H1 (cell line): ENCODE measurements around the gene PAAF1. TPM values are rescaled to one million over a fixed set of nuclear protein-coding genes. Genes with fewer than 3 reads are reported as not detected.

Source experiments
- CTCF ChIA-PET: fragments of 300-600 bp; sonication (Branson Sonifier 250); formaldehyde crosslinking; loops from one replicate; lab custom pipeline; 2021; ENCODE audit not compliant: partially characterized antibody; lab: Charles Lee
- POLR2A ChIA-PET: fragments of 300-600 bp; sonication (Branson Sonifier 250); formaldehyde crosslinking; loops from one replicate; lab custom pipeline; 2021; ENCODE audit warnings: inconsistent platforms; ENCODE audit not compliant: partially characterized antibody; lab: Charles Lee
- DNase-seq, 2 experiments: peaks; one replicate each; pipeline versions ENCODE4 v3.0.0 to v3.0.0-alpha.2; 2010 to 2022; ENCODE audit warnings: low spot score in 2 of 2, low read depth in 1 of 2, mixed read lengths in 1 of 2
- FAIRE-seq: peaks from 2 replicates; lab custom pipeline; 2011; peaks lifted over from hg19 to GRCh38; lab: Jason Lieb, UNC
- H2AFZ ChIP-seq: 2 replicates; pipeline ENCODE4 v1.8.1; 2012; ENCODE audit warnings: low read length, inconsistent platforms
- H2AK5ac ChIP-seq: 2 replicates; pipeline ENCODE4 v1.6.1; 2013; ENCODE audit warnings: low read depth, low read length
- H2BK120ac ChIP-seq: replicated peaks from 2 replicates; pipeline ENCODE3; 2013; ENCODE audit warnings: low read depth, low read length, inconsistent platforms
- H2BK12ac ChIP-seq: 2 replicates; pipeline ENCODE4 v1.6.1; 2013; ENCODE audit warnings: low read depth, low read length
- H2BK15ac ChIP-seq: 2 replicates; pipeline ENCODE4 v1.6.1; 2013; ENCODE audit warnings: low read length
- H2BK20ac ChIP-seq: 2 replicates; pipeline ENCODE4 v1.6.1; 2013; ENCODE audit warnings: low read length
- H2BK5ac ChIP-seq: 2 replicates; pipeline ENCODE4 v1.6.1; 2013; ENCODE audit warnings: low read depth, low read length
- H3K14ac ChIP-seq: 2 replicates; pipeline ENCODE4 v1.6.1; 2013; ENCODE audit warnings: inconsistent platforms; ENCODE audit not compliant: insufficient read length
- H3K18ac ChIP-seq: 2 replicates; pipeline ENCODE4 v1.6.1; 2013; ENCODE audit warnings: low read length; ENCODE audit errors: extremely low read depth
- H3K23ac ChIP-seq: 2 replicates; pipeline ENCODE4 v1.6.1; 2013; ENCODE audit warnings: inconsistent platforms; ENCODE audit not compliant: insufficient read length
- H3K23me2 ChIP-seq: 2 replicates; pipeline ENCODE4 v1.6.1; 2013; ENCODE audit warnings: low read depth, low read length
- H3K27ac ChIP-seq: 2 replicates; pipeline ENCODE4 v1.6.1; 2011; ENCODE audit warnings: low read depth, low read length, inconsistent platforms
- H3K27me3 ChIP-seq, 4 experiments: replicated peaks in 1 of 4; 1 replicate in 1 of 4; 2 replicates in 3 of 4; pipeline versions ENCODE4 v1.6.1 to v1.8.1; 2011 to 2013; ENCODE audit warnings: low read length in 3 of 4, mild to moderate bottlenecking in 3 of 4, inconsistent platforms in 2 of 4, mixed read lengths in 2 of 4, moderate library complexity in 1 of 4; ENCODE audit not compliant: control insufficient read depth in 3 of 4, insufficient read depth in 3 of 4; ENCODE audit errors: extremely low read depth in 1 of 4
- H3K36me3 ChIP-seq, 4 experiments: 2 replicates each; pipeline versions ENCODE4 v1.6.1 to v1.8.1; 2011 to 2013; ENCODE audit warnings: mild to moderate bottlenecking in 4 of 4, low read length in 3 of 4, moderate library complexity in 2 of 4, control low read depth in 1 of 4, inconsistent platforms in 1 of 4; ENCODE audit not compliant: insufficient read depth in 4 of 4, control insufficient read depth in 2 of 4
- H3K4ac ChIP-seq: replicated peaks from 2 replicates; pipeline ENCODE3; 2013; ENCODE audit warnings: low read length, low read depth, mixed read lengths, inconsistent platforms; ENCODE audit not compliant: insufficient read length
- H3K4me1 ChIP-seq, 4 experiments: replicated peaks in 1 of 4; 1 replicate in 1 of 4; 2 replicates in 3 of 4; pipeline versions ENCODE4 v1.6.1 to v1.8.1; 2011 to 2013; ENCODE audit warnings: low read length in 3 of 4, inconsistent platforms in 2 of 4, mixed read lengths in 1 of 4; ENCODE audit not compliant: insufficient read depth in 4 of 4, control insufficient read depth in 3 of 4
- H3K4me2 ChIP-seq, 2 experiments: 2 replicates each; pipeline versions ENCODE4 v1.6.1 to v1.8.1; 2011 to 2013; ENCODE audit warnings: low read depth in 2 of 2, low read length in 2 of 2, control low read depth in 1 of 2, inconsistent platforms in 1 of 2, mild to moderate bottlenecking in 1 of 2; ENCODE audit not compliant: insufficient read depth in 1 of 2
- H3K4me3 ChIP-seq, 4 experiments: fragments of 200-600, 300-600 bp in 1 of 4; sonication (generic), shearing (Covaris generic), sonication (Bioruptor Twin) in 1 of 4; 2 replicates each; pipeline versions ENCODE4 v1.5.1 to v1.8.1; 2011 to 2016; ENCODE audit warnings: low read length in 4 of 4, low read depth in 3 of 4, control low read depth in 2 of 4, inconsistent platforms in 2 of 4, mild to moderate bottlenecking in 2 of 4, mixed read lengths in 1 of 4, moderate library complexity in 1 of 4; ENCODE audit not compliant: insufficient read depth in 2 of 4; ENCODE audit errors: extremely low read depth in 1 of 4
- H3K56ac ChIP-seq: replicated peaks from 2 replicates; pipeline ENCODE3; 2013; ENCODE audit warnings: low read depth, mild to moderate bottlenecking, mixed read lengths, low read length, inconsistent platforms; ENCODE audit not compliant: insufficient read length
- H3K79me1 ChIP-seq: 2 replicates; pipeline ENCODE4 v1.6.1; 2013; ENCODE audit warnings: low read depth, low read length, control low read depth
- H3K79me2 ChIP-seq, 2 experiments: 2 replicates each; pipeline versions ENCODE4 v1.6.1 to v1.8.1; 2012 to 2013; ENCODE audit warnings: low read length in 2 of 2, mild to moderate bottlenecking in 2 of 2, inconsistent platforms in 1 of 2; ENCODE audit not compliant: insufficient read depth in 2 of 2, control insufficient read depth in 1 of 2
- H3K9ac ChIP-seq, 4 experiments: replicated peaks in 1 of 4; 1 replicate in 1 of 4; 2 replicates in 3 of 4; pipeline versions ENCODE4 v1.6.1 to v1.8.1; 2011 to 2013; ENCODE audit warnings: low read depth in 3 of 4, low read length in 3 of 4, control low read depth in 2 of 4, mild to moderate bottlenecking in 2 of 4, moderate library complexity in 2 of 4, inconsistent platforms in 1 of 4; ENCODE audit errors: extremely low read depth in 1 of 4
- H3K9me3 ChIP-seq, 2 experiments: 2 replicates each; pipeline versions ENCODE4 v1.6.1 to v1.8.1; 2012 to 2013; ENCODE audit warnings: mild to moderate bottlenecking in 2 of 2, moderate library complexity in 2 of 2, control low read depth in 1 of 2, inconsistent platforms in 1 of 2, low read depth in 1 of 2, low read length in 1 of 2, mixed read lengths in 1 of 2; ENCODE audit not compliant: insufficient read depth in 2 of 2
- H4K20me1 ChIP-seq, 2 experiments: replicated peaks in 1 of 2; 2 replicates each; pipeline versions ENCODE3 to v1.8.1; 2011 to 2013; ENCODE audit warnings: inconsistent platforms in 2 of 2, low read length in 2 of 2, mild to moderate bottlenecking in 1 of 2; ENCODE audit not compliant: insufficient read depth in 2 of 2, control insufficient read depth in 1 of 2
- H4K5ac ChIP-seq: 2 replicates; pipeline ENCODE4 v1.6.1; 2013; ENCODE audit warnings: low read length, low read depth, mixed read lengths, inconsistent platforms; ENCODE audit not compliant: insufficient read length
- H4K8ac ChIP-seq: 2 replicates; pipeline ENCODE4 v1.8.0; 2013; ENCODE audit warnings: mild to moderate bottlenecking, moderate library complexity, low read length, inconsistent platforms; ENCODE audit not compliant: insufficient read depth; ENCODE audit errors: extremely low read depth
- H4K91ac ChIP-seq: replicated peaks from 2 replicates; pipeline ENCODE3; 2013; ENCODE audit warnings: low read length, mixed read lengths, inconsistent platforms; ENCODE audit not compliant: insufficient read length
- CHD1 ChIP-seq: IDR thresholded peaks from 2 replicates; pipeline ENCODE4 v1.6.1; 2012; ENCODE audit warnings: low read depth, low read length, improper control_type of control experiment
- GABPA ChIP-seq: IDR thresholded peaks from 2 replicates; pipeline ENCODE4 v1.6.1; 2011; ENCODE audit warnings: mild to moderate bottlenecking, low read length, moderate library complexity, borderline replicate concordance; ENCODE audit not compliant: insufficient read depth
- JUN ChIP-seq: IDR thresholded peaks from 2 replicates; pipeline ENCODE4 v1.6.1; 2011; ENCODE audit warnings: low read depth, mild to moderate bottlenecking, improper control_type of control experiment, low read length
- WGBS, 2 experiments: shearing (Covaris generic) in 1 of 2; methylation state at CpG; one replicate each; pipeline versions ENCODE4 v1.1.6 to v1.1.7; 2013 to 2015; ENCODE audit warnings: low lambda C conversion rate in 2 of 2, mixed read lengths in 2 of 2, inconsistent platforms in 1 of 2, low coverage in 1 of 2, missing lambda C conversion rate in 1 of 2; ENCODE audit not compliant: insufficient replicate concordance in 2 of 2, insufficient coverage in 1 of 2, insufficient read length in 1 of 2; ENCODE audit errors: extremely low coverage in 1 of 2, missing lambda C conversion rate in 1 of 2; 5-methylcytosine and 5-hydroxymethylcytosine counted together
- polyA plus RNA-seq, 7 experiments: library from polyadenylated mRNA; depleted of rRNA in 3 of 7; stranded (reverse) in 5 of 7; unstranded in 2 of 7; fragments of >200 nt in 5 of 7; fragments of 200-250 nt in 2 of 7; gene quantifications; 1 replicate in 5 of 7; 2 replicates in 1 of 7; 4 replicates in 1 of 7; pipeline versions ENCODE4 v1.2.1 to v1.2.3, GENCODE V29; 2011 to 2013; ENCODE audit warnings: missing spikeins in 2 of 7, mixed read lengths in 2 of 7
- total RNA-seq: library from RNA; stranded (reverse); fragmentation: NEBNext Ultra II Directional; extraction: Animal tissue kit (Norgen Biotek cat#: 25700); gene quantifications from 2 replicates; pipeline ENCODE4 v1.2.1, GENCODE V29; 2021

Gene PAAF1
- total and polyA plus RNA-seq, 2 of the 8 experiments (the other 6 are each of a cell fraction or from before 2014, with no cell fraction given): 24.4 to 28.8 TPM

- DNase-seq: no peak
- no peak overlapping the region for H2BK5ac ChIP-seq
- H2BK15ac ChIP-seq: no peak overlapping the region
- H2AFZ ChIP-seq: no peak overlapping the region
- peaks cover 0 to 23% (median 2%) of the 10 kb centered on the region in 4 experiments; a peak in 5 of 8 replicates for H3K36me3 ChIP-seq
- WGBS, 2 experiments: 75% methylated on average over 5 of the region's 5 CpGs; no CpG with 5 or more reads in 1 of the 2 experiments
- no peak overlapping the region for H2AK5ac ChIP-seq
- no peak overlapping the region for H2BK120ac ChIP-seq
- H3K27ac ChIP-seq: no peak overlapping the region
- no peaks in the 10 kb centered on the region for H3K4me1 ChIP-seq
- no peak overlapping the region for H4K91ac ChIP-seq
- no peaks in the 10 kb centered on the region for H3K79me2 ChIP-seq
- no peak overlapping the region for H3K18ac ChIP-seq
- H3K4me2 ChIP-seq: no peak overlapping the region
- no peak overlapping the region for H2BK20ac ChIP-seq
- H3K14ac ChIP-seq: no peak overlapping the region
- H3K4me3 ChIP-seq: no peak overlapping the region
- no peaks in the 10 kb centered on the region for H3K79me1 ChIP-seq
- no peak overlapping the region for H3K56ac ChIP-seq
- no peaks in the 10 kb centered on the region for H4K20me1 ChIP-seq
- CTCF ChIA-PET: interaction anchor here (0.6 to 1.2 kb wide), 6 partner anchors 8 to 387 kb away, joined by 3 to 5 read pairs (median 3); no protein-coding TSS in a partner anchor
- H3K9me3 ChIP-seq: peaks cover 3 to 9% of the 10 kb centered on the region in 2 experiments; a peak in 1 of 4 replicates
- POLR2A ChIA-PET: interaction anchor here (0.6 to 1.1 kb wide), 3 partner anchors 9 to 1810 kb away, joined by 3 read pairs; no protein-coding TSS in a partner anchor
- no peaks in the 10 kb centered on the region; the same call in 1 of the 2 replicates for H3K23me2 ChIP-seq
- H3K9ac ChIP-seq: no peak overlapping the region
- no peaks in the 10 kb centered on the region for H3K27me3 ChIP-seq
- no peak overlapping the region for H3K4ac ChIP-seq
- H3K23ac ChIP-seq: no peak overlapping the region
- FAIRE-seq: no peak
- H4K8ac ChIP-seq: no peak overlapping the region
- no peak overlapping the region for H4K5ac ChIP-seq
- no peak overlapping the region for H2BK12ac ChIP-seq
- no peak for TF ChIP-seq JUN
- TF ChIP-seq GABPA: no peak
- TF ChIP-seq CHD1: no peak
These were observed 18.0 kb downstream of the PAAF1 start for GRCh38 chr11:73894725-73895335.
